Colonic mucosa (tissue), 4 donors: ENCODE data around the gene ZMPSTE24. TPM values are rescaled to one million over a fixed set of nuclear protein-coding genes. Genes with fewer than 3 reads are reported as not detected.

Experiments used
- DNase-seq: peaks from one replicate; pipeline ENCODE4 v3.0.0-alpha.2; 2020
- H3K27ac ChIP-seq: fragments of 200-600 bp; one replicate; pipeline ENCODE4 v1.8.0; 2021
- H3K27me3 ChIP-seq: fragments of 200-600 bp; one replicate; pipeline ENCODE4 v1.8.0; 2021
- H3K36me3 ChIP-seq: fragments of 200-600 bp; one replicate; pipeline ENCODE4 v1.8.0; 2021
- H3K4me1 ChIP-seq: fragments of 200-600 bp; one replicate; pipeline ENCODE4 v1.8.0; 2021; ENCODE audit warnings: mild to moderate bottlenecking
- H3K4me3 ChIP-seq: fragments of 200-600 bp; one replicate; pipeline ENCODE4 v1.8.0; 2021
- H3K9ac ChIP-seq, 2 donors: one replicate each; pipeline ENCODE4 v1.7.0; 2013; ENCODE audit warnings: control low read depth in 2 of 2, low read depth in 2 of 2, low read length in 2 of 2
- H3K9me3 ChIP-seq: fragments of 200-600 bp; one replicate; pipeline ENCODE4 v1.8.0; 2021
- intact Hi-C: fragments of 100-400 bp; cut with DNase I; formaldehyde crosslinking; loops from one replicate; pipeline ENCODE4 v1.14.1; 2022
- total RNA-seq, 2 donors: library from RNA; stranded (reverse); fragmentation: NEBNext Ultra II Directional in 1 of 2; extraction: Animal tissue kit (Norgen Biotek cat#: 25700) in 1 of 2; gene quantifications; one replicate each; pipeline ENCODE4 v1.2.1, GENCODE V29; 2021
- TF ChIP-seq, protein P1 (sequence below): fragments of 200-600 bp; IDR thresholded peaks from one replicate; pipeline ENCODE4 v1.8.0; 2022; ENCODE audit warnings: antibody characterized with exemption, mild to moderate bottlenecking
- donor health status: healthy.
- donor health status: DM: no; HTN: no; CAD: no.
- donor health status: DM: no; HTN: no; CAD: no.

ZMPSTE24 gene
- total RNA-seq, 2 donors from 2014 or later, result 49.7 to 62.8 TPM

DNA sequence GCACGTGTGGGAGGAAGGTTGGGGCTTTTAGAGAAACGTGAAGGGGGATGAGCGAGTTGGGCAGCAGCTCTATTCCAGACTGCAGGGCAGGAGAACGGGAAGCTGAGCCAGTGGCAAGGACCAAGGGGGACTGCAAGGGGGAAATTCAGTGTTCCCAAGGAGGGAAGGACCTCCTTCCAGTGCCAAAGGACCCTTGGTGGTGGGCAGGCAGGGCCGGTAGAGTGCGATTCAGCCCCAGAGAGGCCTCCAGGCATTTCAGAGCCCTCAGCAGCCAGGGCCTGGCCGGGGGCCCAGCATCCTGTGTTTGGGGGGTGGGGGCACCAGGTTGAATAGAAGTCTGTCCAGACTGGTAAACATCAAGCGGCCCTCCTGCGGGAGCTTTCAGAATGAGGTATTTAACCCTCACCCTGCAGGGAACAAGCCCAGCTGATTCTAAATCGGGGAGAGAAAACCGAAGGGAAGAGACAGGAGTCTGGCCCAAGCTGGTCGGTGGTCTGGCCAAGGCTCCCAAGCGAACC, 56.7 kb downstream of the ZMPSTE24 start:
- Histone ChIP-seq H3K36me3 (no peaks in the 10 kb centered on the region), H3K9me3 (no peaks in the 10 kb centered on the region), H3K4me3 (no peak overlapping the region), H3K9ac (peak overlapping the region in 1 of 2 donors; percentile 32), H3K27me3 (peaks cover 31% of the 10 kb centered on the region), H3K4me1 (peaks cover 19% of the 10 kb centered on the region), H3K27ac (no peak overlapping the region)
- TF ChIP-seq, protein P1, sequence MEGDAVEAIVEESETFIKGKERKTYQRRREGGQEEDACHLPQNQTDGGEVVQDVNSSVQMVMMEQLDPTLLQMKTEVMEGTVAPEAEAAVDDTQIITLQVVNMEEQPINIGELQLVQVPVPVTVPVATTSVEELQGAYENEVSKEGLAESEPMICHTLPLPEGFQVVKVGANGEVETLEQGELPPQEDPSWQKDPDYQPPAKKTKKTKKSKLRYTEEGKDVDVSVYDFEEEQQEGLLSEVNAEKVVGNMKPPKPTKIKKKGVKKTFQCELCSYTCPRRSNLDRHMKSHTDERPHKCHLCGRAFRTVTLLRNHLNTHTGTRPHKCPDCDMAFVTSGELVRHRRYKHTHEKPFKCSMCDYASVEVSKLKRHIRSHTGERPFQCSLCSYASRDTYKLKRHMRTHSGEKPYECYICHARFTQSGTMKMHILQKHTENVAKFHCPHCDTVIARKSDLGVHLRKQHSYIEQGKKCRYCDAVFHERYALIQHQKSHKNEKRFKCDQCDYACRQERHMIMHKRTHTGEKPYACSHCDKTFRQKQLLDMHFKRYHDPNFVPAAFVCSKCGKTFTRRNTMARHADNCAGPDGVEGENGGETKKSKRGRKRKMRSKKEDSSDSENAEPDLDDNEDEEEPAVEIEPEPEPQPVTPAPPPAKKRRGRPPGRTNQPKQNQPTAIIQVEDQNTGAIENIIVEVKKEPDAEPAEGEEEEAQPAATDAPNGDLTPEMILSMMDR, result no peak
- no peak for DNase-seq
- intact Hi-C loops, result no loop called here

DNA sequence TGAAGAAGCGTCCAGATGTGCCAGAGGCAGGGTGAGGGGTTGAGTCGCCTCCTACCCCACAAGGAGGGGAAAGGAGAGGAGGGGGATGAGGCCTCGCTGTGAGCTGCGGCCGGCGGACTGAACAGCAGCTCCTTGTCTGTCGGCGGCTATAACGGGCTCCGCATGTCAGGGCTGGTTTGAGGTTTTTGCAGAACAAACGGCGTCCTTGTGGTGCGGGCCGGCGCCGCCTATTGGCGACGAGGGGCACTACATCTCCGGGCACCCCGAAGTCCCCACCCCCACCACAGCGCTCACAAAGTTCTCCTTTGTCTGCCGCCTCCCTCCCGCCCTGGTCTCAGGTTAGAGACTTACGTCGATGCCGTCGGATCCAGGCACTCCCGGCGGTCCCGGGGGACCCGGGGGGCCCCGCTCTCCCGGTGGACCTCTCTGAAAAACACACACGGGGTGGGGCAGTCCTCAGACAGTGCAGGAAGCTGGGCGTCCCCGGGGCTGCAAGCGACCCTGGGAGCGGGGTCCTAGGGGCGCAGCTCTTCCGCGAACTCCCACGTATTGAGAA, 57.3 kb downstream of the ZMPSTE24 start:
- H3K4me1 ChIP-seq, result peaks cover 19% of the 10 kb centered on the region
- TF ChIP-seq, protein P1, result peak; percentile 96
- peak overlapping the region; percentile 43 for H3K4me3 ChIP-seq
- no peaks in the 10 kb centered on the region for H3K9me3 ChIP-seq
- H3K27me3 ChIP-seq, result peaks cover 31% of the 10 kb centered on the region
- no peaks in the 10 kb centered on the region for H3K36me3 ChIP-seq
- H3K27ac ChIP-seq, result no peak overlapping the region
- H3K9ac ChIP-seq, result peak overlapping the region; percentile 21 to 32
- intact Hi-C loops, result no loop called here
- peak; percentile 84 for DNase-seq

DNA sequence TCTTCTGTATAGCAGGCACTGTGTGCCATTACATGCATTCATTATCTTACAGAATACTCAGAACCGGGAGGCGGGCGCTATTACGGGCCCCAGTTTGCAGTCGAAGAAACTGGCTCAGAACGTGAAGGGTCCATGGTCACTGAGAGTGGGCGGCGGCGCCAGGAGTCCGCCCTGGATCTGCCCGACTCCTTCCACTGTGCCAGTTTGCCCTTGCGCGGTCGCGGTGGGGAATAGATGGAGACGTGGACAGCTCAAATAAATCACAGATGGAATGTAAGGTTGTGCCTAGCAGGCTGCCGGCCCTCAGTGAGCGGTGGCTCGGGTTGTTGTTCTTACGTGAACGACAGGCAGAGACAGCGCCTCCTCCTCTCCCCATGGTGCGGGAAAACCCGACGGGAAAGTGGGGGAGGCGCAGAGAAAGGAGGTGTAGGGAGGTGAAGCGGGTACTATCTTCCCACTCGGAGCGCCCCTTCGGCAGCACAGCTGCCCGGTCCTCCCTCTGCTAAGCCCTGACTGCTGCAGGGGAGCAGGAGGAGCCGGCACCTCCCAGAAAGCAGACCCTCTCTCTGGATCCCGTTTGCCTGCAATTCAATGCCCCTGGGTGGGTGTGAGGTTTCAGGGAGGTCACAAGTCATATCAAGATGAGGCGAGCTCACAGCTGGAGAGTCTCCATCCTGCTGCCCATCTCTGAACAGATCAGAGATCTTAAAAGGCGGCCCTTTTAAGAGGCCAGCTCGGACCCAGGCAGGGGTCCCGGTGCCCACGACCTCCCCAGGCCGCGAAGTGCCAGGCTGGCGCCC, 58.0 kb downstream of the ZMPSTE24 start:
- peak overlapping the region; percentile 43 for H3K4me3 ChIP-seq
- H3K9ac ChIP-seq, result peak overlapping the region; percentile 21 to 60
- no peaks in the 10 kb centered on the region for H3K9me3 ChIP-seq
- intact Hi-C loops, result no loop called here
- peaks cover 19% of the 10 kb centered on the region for H3K4me1 ChIP-seq
- H3K27me3 ChIP-seq, result peaks cover 31% of the 10 kb centered on the region
- no peaks in the 10 kb centered on the region for H3K36me3 ChIP-seq
- TF ChIP-seq, protein P1, result no peak
- DNase-seq, result no peak
- no peak overlapping the region for H3K27ac ChIP-seq

DNA sequence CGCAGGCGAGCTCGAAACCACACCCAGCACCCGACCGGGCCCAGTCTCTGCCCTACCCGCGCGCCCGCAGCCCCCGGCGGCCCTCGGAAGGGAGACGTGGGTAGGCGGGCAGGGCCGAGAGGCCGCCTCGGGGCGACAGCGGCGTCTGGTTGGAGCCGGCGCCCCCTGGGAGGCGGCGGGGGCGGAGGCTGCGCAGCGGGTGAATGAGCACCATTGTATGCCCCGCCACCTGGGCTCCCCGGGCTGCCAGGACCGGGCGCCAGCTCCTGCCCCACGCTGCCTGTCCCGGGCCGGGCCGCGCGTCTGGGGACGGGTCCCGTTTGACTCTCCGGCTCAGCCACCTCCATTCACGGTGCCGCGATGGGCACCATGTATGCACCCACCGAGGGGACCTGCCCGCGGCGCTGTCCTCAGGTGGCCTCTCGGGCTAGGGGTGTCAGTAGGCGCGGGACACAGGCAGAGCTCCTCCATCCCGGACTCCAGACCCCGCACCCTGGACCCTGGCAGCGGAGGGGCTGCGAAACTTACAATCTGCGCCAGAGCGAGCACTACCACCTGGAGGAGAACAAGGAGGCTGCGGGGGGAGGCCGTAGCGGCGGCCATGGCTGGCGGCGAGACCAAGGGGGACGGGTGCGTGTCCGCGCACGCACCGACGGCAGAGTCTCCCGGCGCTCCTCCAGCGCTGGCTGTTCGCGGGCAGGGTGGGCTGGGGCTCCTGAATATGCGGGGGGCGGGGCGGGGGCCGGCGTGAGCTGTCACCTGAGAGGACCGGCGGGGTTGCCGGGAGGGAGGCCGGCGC, 58.8 kb downstream of the ZMPSTE24 start, which contains the start of gene COL9A2:
Gene COL9A2 (minus strand): TSS at position 692 of the 799 bp plus-strand sequence. CDS start 89 bp downstream, at position 603.
- Histone ChIP-seq H3K4me1 (peaks cover 19% of the 10 kb centered on the region), H3K4me3 (peak within 1 kb of the TSS; percentile 43), H3K9me3 (no peaks in the 10 kb centered on the region), H3K27ac (no peak within 1 kb of the TSS), H3K9ac (peak within 1 kb of the TSS; percentile 21 to 60), H3K36me3 (no peaks in the 10 kb centered on the region), H3K27me3 (peaks cover 31% of the 10 kb centered on the region)
- TF ChIP-seq, protein P1, result no peak
- intact Hi-C loops, result no loop called here
- no peak for DNase-seq

DNA sequence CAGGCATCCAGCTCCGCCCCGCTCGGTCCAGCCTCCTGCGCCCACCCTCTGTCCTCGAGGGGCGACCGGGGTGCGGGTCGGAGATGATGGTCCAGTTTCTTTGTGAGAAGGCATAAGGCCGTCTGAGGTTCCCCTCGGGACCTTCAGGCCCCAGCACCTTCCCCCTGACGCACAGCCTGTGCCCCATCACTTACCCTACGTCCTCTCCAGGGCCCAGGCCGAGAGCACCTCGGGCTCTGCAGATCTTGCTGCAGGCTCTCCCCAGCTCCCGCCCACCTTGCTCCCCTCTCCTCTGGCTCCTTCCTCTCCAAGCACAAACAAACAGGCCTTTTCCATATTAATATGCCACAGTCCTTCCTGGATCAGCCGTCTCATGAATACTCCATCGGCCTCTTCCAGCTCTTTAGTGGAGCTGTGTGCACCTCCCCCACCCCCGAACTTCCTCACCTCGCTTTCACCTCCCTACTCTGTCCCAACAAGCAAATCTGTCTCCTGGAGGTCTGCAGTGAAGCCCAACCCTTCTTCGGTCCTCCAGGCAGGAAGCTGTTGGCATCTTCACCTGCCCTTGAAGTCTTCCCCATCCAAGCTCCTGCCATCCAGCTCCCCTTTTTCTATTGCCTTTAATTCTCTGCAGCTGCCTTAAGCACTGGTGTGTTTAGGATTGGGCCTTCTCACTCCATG, 59.5 kb downstream of the ZMPSTE24 start:
- Histone ChIP-seq H3K36me3 (no peaks in the 10 kb centered on the region), H3K4me1 (peaks cover 18% of the 10 kb centered on the region), H3K27ac (no peak overlapping the region), H3K4me3 (peak overlapping the region; percentile 43), H3K27me3 (peaks cover 31% of the 10 kb centered on the region), H3K9me3 (no peaks in the 10 kb centered on the region), H3K9ac (no peak overlapping the region)
- TF ChIP-seq, protein P1, result no peak
- intact Hi-C loops, result no loop called here
- DNase-seq, result no peak
